Measurements from ENCODE around the gene HENMT1.

Gene HENMT1

GRCh38 chr1:108665771-108666170 is 4.9 kb upstream of the HENMT1 start:
- TF ChIP-seq CTCF (conservative IDR thresholded peaks at IDR 0.05) = no peak

GRCh38 chr1:108665067-108665466 is 4.2 kb upstream of the HENMT1 start:
- no peak for TF ChIP-seq CTCF (conservative IDR thresholded peaks at IDR 0.05)
- no peak overlapping the region for H3K27ac ChIP-seq

More at GRCh38 chr1:108665771-108666170, 4.9 kb upstream of the HENMT1 start:
- no peak overlapping the region for H3K27ac ChIP-seq

DNA sequence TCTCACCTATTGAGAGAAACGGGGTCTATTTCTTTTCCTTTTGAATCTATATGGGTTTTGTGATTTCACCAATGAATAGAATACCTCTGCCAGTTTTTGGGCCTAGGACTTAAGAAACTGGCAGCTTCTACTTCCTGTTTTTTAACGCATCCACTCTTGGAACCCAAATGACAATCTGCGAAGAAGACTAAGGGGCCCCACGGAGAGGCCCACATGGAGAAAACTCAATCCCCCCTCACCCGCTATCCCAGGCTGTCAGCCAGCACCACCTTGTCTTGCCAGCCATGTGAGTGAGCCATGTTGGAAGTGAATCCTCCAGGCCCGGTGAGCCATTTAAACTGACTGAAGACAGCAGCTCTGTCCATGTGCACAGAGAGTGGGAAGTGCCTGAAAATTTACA is 3.6 kb upstream of the HENMT1 start:
- TF ChIP-seq CTCF (conservative IDR thresholded peaks at IDR 0.05) = no peak
- no peak overlapping the region for H3K27ac ChIP-seq

DNA sequence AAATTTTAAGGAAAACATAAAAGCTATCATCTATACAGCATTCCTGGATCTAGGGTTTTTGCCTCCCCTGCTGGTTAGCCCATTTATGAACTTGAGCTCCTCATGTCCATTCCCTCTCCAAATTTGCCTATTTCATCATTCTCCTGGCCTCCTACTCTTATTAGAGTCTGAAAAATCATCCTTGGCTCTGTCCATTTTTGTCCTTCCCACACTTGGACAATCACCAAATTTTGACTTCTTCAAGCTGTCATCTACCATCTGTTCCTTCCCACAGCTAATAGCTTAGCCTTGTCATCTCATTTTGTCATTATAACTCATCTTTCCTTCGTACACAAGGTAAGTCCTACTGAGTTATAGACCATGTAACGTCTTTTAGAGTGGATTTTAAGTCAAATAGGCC is 2.2 kb upstream of the HENMT1 start:
- no peak for TF ChIP-seq CTCF (conservative IDR thresholded peaks at IDR 0.05)

DNA sequence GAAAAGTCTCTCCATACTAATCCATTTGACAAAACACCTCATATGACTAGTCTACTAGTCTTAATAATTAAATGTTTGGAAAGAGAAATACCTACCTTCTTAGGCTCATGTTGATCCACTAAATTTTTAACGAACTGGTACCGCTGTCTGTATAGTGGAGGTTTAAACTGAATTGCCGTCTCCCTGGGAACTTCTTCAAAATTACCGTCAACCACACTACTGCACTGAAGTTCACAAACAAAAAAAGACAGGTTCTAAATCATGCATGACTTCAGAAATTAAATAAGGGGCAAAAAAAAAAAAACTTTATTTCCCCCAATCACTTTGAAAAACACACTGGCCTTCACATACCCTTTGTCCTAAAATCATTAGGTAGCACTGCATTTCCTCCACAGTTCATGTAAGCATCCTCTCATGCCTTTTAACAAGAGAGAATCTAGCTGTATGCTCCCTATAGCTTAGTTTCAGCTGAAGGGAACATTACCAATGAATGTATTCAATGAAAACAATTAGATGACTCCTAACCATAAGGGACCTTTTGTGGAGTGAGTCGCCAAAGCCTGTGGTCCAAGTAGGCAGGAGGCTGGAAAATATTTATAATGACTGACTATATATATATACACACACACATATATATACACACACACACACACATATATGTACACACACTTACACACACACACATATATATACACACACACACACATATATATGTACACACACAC is 3.4 kb downstream of the HENMT1 start:
- H3K27ac ChIP-seq = no peak overlapping the region
- no peak for TF ChIP-seq CTCF (conservative IDR thresholded peaks at IDR 0.05)

More for the DNA sequence above, 2.2 kb upstream of the HENMT1 start:
- H3K27ac ChIP-seq = no peak overlapping the region

DNA sequence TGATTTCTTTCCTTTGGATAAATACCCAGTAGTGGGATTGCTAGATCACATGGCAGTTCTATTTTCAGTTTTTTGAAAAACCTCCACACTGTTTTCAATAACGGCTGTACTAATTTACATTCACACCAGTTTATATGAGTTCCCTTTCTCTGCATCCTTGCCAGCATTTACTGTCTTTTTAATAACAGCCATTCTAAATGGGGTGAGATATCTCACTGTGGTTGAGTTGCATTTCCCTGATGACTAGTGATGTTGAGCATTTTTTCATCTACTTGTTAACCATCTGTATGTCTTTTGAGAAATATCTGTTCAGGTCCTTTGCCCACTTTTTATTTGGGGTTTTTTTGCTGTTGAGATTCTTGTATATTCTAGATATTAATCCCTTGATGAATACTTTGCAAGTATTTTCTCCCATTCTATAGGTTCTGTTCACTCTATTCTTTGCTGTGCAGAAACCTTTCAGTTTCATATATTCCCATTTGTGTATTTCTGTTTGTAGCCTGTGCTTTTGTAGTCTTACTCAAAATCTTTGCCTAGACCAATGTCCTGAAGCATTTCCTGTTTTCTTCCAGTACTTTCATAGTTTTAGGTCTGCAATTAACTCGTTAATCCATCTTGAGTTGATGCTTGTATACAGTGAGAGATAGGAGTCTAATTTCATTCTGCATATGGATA is 7.3 kb downstream of the HENMT1 start:
- no peak for TF ChIP-seq CTCF (conservative IDR thresholded peaks at IDR 0.05)
- no peak overlapping the region for H3K27ac ChIP-seq

DNA sequence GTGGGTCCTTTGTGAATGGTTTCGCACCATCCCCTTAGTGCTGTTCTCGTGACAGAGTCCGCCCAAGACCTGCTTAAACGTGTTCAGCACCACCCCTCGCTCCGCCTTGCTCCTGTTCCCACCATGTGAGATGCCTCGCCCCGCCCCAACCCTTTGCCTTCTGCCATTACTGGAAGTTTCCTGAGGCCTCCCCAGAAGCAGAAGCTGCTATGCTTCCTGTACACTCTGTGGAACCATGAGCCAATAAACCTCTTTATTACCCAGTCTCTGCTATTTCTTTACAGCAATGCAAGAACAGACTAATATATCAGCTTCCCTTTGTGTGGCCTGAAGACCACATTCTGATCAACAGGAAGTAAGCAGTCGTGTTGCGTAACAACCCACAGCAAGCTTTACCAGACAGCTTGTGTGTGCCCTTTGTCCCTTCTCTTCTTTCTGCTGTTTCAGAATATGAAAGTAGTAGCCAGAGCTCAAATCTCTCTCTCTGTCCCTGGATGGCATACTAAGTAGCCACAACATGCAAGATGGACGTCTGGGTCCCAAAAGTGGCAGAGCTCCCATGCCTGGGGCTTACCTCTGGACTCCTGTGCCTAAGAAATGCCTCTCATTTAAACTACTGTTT is 14.1 kb downstream of the HENMT1 start:
- TF ChIP-seq CTCF (conservative IDR thresholded peaks at IDR 0.05) = no peak
- H3K27ac ChIP-seq = no peak overlapping the region

Measured in VCaP (cell line).